Mononuclear cell (primary cell): ENCODE results near the gene MRPL49. TPM values are rescaled to one million over a fixed set of nuclear protein-coding genes. Genes with fewer than 3 reads are reported as not detected.
"Not testable (repeated sequence)": the region's sequence is repeated elsewhere in the genome, so short reads cannot be mapped to it uniquely, and the experiment has no call there.

Source experiments
- H3K27me3 ChIP-seq: 2 replicates; pipeline ENCODE4 v1.6.0; 2011; ENCODE audit warnings: low read length, control low read depth; ENCODE audit not compliant: insufficient read depth
- H3K4me1 ChIP-seq: 2 replicates; pipeline ENCODE4 v1.5.1; 2011; ENCODE audit warnings: mild to moderate bottlenecking, low read length, control low read depth; ENCODE audit not compliant: insufficient read depth
- H3K4me3 ChIP-seq: 2 replicates; pipeline ENCODE4 v1.5.1; 2011; ENCODE audit warnings: mild to moderate bottlenecking, low read length, moderate library complexity
- H3K9me3 ChIP-seq: 2 replicates; pipeline ENCODE4 v1.5.1; 2011; ENCODE audit warnings: low read depth, mild to moderate bottlenecking, control low read depth, low read length
- total RNA-seq: library from RNA; depleted of rRNA; stranded (reverse); fragments of >200 nt; gene quantifications from one replicate; pipeline ENCODE4 v1.2.3, GENCODE V29; 2012

MRPL49 gene
- total RNA-seq, 1 donor: 40.7 TPM

DNA sequence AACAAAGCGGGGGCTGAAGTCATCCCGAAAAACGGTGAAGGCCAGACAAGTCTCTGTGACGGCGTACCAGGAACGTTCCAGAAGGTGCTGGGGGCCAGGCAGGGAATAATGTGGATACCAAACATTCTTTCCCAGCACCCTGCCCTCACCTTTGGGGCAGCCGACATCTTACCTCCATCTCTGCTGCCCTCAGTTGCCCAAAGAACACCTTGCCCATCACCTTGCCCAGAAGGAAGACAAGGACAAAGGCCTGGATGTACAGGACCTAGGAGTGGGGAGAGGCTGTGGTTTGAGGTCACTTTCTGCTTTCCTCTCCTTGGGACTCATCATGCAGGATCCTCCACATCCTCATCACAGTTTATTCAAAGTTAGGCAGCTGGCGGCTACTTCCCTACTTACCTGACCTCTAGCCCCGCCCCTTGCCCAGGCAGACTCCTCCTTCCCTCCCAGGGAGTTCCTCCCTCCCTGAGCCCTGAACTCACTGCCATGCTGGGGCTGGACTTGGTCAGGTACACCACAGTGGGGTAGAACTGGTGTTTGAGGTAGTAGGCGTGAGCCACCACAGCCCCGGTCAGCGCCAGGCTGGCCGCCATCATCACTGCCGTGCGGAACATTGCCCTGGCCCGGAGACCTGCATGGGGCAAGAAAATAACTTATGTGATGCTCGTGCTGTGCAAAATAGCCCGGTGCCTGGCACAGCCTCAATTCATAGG is 11.0 kb downstream of the MRPL49 start:
- peaks cover 48% of the 10 kb centered on the region for H3K4me1 ChIP-seq
- H3K9me3 ChIP-seq: no peaks in the 10 kb centered on the region
- no peaks in the 10 kb centered on the region for H3K27me3 ChIP-seq
- H3K4me3 ChIP-seq: peak overlapping the region; percentile 71

DNA sequence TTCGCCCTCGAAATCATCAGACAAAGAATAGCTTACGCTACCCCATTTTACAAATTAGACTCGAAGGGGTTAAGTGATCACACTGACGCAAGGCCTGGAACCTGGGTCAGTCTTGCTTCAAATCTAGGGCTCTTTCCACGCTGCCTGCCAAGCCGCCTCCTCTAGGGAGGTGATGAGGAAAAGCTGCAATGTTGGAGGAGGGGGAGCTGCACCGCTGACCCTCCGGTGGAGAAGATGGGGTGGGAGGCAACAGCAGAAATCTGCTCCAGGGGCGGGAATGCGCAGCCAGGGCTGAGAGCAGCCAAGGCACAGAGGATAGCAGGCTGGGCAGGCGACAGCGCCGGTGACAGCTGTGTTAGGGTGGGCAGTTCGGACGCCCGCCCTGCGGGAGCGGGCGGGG is 11.6 kb downstream of the MRPL49 start:
- Histone ChIP-seq H3K4me3 (peak overlapping the region; percentile 71), H3K27me3 (no peaks in the 10 kb centered on the region), H3K4me1 (peaks cover 48% of the 10 kb centered on the region), H3K9me3 (no peaks in the 10 kb centered on the region)

DNA sequence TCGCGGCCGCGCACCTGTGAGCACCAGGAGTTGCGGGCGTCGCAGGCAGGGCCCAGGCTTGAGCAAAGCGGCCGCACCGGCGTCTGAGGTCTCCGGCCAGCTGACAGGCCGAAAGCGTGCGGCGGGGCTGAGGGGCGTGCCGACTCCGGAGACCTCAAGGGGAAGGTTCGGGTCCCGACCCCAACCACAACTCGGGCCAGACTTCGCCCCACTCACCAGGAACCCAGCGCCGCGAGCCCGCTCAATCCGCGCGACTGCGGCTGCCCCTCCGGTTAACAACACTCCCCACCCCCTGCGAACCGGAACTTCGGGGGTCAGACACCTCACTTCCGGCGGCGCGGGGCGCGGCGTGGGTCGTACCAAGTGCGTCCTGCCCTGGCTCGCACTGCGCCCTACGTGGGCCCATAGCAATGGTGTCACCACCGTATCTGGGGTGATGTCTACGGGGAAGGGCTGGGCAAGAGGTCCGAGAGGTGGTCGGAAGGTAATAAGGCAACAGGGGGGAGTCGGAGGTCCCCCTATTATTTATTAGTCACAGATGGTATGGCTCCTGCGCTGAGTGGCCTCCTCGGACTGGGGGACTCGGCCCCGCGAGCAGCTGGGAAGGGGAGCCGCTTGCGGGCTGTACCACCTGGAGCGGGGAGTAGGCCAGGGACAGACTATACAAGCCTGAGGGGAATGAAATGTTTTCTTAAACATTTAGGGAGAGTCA is 12.3 kb downstream of the MRPL49 start, which contains the start of gene SYVN1:
Gene SYVN1, minus strand, starts transcription at position 280 of the 712 bp plus-strand sequence. CDS start 918 bp downstream, outside the sequence.
- H3K27me3 ChIP-seq: no peaks in the 10 kb centered on the region
- H3K4me1 ChIP-seq: peaks cover 48% of the 10 kb centered on the region
- H3K9me3 ChIP-seq: no peaks in the 10 kb centered on the region
- H3K4me3 ChIP-seq: peak within 1 kb of the TSS; percentile 71

DNA sequence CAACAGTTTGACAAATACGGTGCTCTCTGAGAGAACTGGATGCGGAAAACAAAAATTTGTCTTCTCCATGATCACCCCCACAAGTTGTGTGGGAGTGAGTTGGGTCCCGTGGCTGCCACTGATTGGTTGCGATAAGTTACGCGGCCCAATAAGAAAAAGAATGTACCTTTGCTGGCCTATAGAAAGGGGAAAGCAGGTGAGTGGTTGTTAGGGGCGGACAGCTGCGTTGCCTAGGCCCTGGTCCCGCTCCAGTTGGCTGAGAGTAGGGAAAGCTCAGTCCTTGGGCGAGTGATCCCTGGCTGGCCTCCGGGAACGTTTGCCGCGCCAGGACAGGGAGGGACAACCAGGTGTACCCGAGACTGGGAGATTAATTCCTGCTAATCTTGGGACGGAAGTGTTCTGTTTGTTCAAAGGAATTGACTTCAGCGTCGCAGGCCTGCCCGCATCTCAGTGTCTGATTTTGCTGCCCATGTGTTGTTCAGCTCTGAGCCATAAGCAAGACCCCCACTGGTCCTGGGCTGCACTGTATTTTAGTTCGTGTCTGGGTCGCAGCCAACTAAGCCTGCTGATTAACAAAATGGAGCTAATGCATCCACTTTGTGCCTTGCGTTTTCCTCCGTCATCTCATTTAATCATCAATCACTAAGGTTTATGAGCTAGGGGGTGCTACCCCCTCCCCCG is 13.0 kb downstream of the MRPL49 start:
- Histone ChIP-seq H3K4me1 (peaks cover 48% of the 10 kb centered on the region), H3K27me3 (no peaks in the 10 kb centered on the region), H3K9me3 (no peaks in the 10 kb centered on the region), H3K4me3 (peak overlapping the region; percentile 71)

DNA sequence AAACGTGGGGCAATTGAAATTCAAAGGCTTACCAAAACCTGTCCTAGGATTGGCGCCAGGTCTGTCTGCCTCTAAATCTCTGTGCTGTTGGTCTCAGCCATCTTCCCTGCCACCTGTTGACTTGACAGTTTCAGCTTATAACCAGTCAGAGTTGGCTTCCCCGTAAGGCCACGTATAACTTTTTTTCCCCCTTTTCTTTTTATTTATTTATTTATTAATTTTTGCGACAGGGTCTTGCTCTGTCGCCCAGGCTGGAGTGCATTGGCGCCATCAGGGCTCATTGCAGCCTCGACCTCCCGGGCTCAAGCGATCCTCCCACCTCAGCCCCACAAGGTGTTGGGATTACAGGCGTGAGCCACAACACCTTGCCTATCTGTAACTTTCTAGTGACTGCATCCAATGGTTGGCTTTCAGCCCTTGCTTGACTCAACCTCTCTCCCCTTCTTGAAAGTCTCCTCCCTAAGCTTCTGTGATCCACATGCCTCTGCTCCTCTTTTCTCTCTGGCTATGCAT is 13.6 kb downstream of the MRPL49 start:
- H3K9me3 ChIP-seq: no peaks in the 10 kb centered on the region
- no peaks in the 10 kb centered on the region for H3K27me3 ChIP-seq
- H3K4me3 ChIP-seq: peak overlapping the region; percentile 71
- H3K4me1 ChIP-seq: peaks cover 47% of the 10 kb centered on the region

DNA sequence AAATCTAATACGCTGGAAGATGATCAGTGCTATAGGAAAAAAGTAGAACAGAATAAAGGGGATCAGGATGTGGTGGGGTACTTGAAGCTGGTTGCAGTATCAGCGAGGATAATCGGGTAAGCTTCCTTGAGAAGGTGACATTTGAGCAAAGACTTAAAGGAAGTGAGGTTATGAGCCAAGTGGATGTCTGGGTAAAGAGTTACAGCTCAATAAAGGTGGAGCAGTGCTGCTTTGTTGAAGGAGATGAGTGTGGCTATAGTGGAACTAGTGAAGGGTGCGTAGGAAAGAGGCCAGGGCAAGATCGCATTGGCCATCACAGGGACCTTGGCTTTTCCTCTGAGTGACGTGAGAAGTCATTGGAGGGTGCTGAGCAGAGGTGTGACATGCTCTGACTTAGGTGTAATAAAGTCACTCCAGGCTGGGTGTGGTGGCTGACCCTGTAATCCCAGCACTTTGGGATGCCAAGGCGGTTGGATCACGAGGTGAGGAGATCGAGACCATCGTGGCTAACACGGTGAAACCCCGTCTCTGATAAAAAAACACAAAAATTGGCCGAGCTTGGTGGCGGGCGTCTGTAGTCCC is 14.5 kb downstream of the MRPL49 start:
- no peaks in the 10 kb centered on the region for H3K27me3 ChIP-seq
- no peaks in the 10 kb centered on the region for H3K9me3 ChIP-seq
- no peak overlapping the region for H3K4me3 ChIP-seq
- peaks cover 39% of the 10 kb centered on the region for H3K4me1 ChIP-seq

DNA sequence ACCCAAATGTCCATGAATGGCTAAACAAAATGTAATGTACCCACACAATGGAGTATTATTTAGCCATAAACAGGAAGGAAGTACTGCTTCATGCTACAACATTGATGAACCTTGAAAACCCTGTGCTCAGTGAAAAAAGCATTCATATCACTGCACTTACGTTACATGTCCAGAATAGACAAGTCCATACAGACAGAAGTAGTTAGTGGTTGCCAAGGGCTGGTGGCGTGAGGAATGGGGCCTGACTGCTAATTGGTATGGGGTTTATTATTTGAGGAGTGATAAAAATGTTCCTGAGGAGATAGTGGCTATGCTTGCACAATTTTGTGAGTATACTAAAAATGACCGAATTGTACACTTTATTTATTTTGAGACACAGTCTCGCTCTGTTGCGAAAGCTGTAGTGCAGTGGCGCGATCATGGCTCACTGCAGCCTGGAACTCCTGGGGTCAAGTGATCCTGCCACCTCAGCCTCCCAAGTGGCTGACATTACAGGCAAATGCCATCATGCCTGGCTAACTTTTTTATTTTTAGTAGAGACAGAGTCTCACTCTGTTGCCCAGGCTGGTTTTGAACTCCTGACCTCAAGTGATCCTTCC is 19.9 kb downstream of the MRPL49 start:
- no peaks in the 10 kb centered on the region for H3K9me3 ChIP-seq
- no peak overlapping the region for H3K4me3 ChIP-seq
- no peaks in the 10 kb centered on the region for H3K27me3 ChIP-seq
- H3K4me1 ChIP-seq: peaks cover 10% of the 10 kb centered on the region

DNA sequence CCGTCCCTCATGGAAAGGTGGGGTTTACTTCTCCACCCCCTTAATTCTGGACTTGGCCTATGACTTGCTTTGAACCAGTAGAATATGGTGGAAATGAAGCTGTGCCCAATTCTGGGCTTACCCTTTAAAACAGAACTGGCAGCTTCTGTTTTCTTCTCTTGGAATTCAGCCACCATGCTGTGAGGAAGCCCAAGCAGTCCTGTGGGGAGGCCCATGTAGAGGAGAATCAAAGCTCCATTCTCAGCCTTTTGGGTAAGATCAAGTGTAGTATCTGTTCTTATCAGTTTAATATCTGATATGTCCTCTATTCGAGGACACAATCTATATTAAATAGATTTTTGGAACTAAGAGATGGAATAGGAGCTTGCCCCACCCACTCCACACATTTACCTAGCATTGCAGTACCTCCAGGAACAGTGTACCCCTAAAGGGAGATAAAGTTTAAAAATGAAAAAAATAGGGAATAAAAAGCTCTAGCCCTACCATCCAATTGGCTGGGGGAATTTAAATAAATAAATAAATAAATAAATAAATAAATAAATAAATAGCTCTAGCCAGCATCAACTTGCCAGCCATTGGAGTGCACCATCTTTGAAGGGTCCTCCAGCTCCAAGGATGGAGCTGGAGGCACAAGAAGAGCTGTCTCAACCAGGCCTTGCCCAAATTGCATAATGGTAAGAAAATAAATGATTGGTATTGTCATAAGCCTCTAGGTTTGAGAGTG is 25.4 kb downstream of the MRPL49 start:
- no peaks in the 10 kb centered on the region for H3K9me3 ChIP-seq
- peaks cover 42% of the 10 kb centered on the region for H3K4me1 ChIP-seq
- no peak overlapping the region for H3K4me3 ChIP-seq
- H3K27me3 ChIP-seq: no peaks in the 10 kb centered on the region

DNA sequence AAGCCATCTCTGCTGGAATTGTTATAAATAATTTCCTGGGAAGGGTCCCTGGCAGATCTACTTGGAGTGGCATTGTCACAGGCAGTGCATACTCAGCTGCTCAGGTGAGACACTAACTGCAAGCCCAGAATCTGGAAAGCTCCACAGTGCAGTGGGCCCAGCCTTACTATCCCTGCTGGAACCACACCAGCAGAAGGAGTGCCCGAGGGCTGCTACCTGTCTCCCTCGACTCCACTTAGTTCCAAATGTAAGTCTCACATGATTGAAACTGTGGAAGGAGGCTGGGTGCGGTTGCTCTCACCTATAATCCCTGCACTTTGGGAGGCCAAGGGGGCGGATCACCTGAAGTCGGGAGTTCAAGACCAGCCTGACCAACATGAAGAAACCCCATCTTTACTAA is 26.5 kb downstream of the MRPL49 start:
- Histone ChIP-seq H3K9me3 (no peaks in the 10 kb centered on the region), H3K27me3 (no peaks in the 10 kb centered on the region), H3K4me3 (no peak overlapping the region), H3K4me1 (peaks cover 47% of the 10 kb centered on the region)

DNA sequence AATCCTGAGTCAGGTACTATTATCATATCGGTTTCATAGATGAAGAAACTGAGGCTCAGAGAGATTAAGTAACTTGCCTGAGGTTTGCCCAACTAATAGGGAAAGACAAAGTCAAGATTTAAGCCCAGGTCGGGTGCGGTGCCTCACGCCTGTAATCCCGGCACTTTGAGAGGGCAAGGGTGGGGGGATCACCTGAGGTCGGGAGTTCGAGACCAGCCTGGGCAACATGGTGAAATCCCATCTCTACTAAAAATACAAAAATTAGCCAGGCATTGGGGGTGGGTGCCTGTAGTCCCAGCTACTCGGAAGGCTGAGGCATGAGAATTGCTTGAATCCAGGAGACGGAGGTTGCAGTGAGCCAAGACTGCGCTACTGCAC is 28.0 kb downstream of the MRPL49 start:
- H3K27me3 ChIP-seq, H3K9me3 ChIP-seq, H3K4me3 ChIP-seq: not testable (repeated sequence)
- peaks cover 47% of the 10 kb centered on the region for H3K4me1 ChIP-seq

DNA sequence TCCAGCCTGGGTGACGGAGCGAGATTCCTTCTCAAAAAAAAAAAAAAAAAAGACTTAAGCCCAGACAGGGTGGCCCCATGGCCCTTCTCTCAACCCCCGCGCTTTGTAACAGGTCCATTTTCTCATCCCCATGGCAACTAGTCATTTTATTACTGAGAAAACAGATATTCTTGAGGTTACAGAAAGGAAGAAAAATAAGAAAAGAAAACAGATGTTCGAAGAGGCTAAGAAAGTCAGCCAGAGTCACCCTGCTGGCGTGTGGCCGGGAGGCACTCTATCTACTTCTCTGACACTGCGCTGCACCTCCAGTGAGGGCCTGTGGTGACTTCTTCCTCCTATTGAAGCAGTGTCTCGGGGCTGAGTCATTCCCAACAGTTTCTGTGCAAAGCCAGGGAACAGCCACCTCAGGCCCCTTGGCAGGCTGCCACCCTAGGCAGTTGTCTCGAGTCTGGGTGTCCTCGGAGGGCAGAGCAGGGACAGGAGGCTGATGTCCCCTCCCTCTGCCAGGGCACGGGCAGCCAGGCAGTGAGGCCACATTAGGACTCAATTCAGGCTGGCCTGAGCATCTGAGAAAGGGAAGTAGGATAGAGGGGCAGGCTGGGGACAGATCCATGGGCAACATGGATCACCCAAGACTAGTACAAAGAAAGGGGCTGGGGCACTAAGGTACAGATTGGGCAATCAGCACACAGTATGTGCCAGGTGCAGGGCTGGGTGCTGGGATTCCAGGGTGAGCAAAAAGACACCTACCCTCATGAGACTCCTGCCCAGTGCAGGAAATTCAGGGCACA is 28.6 kb downstream of the MRPL49 start:
- H3K4me1 ChIP-seq: peaks cover 47% of the 10 kb centered on the region
- H3K4me3 ChIP-seq: no peak overlapping the region
- H3K27me3 ChIP-seq: no peaks in the 10 kb centered on the region
- no peaks in the 10 kb centered on the region for H3K9me3 ChIP-seq

DNA sequence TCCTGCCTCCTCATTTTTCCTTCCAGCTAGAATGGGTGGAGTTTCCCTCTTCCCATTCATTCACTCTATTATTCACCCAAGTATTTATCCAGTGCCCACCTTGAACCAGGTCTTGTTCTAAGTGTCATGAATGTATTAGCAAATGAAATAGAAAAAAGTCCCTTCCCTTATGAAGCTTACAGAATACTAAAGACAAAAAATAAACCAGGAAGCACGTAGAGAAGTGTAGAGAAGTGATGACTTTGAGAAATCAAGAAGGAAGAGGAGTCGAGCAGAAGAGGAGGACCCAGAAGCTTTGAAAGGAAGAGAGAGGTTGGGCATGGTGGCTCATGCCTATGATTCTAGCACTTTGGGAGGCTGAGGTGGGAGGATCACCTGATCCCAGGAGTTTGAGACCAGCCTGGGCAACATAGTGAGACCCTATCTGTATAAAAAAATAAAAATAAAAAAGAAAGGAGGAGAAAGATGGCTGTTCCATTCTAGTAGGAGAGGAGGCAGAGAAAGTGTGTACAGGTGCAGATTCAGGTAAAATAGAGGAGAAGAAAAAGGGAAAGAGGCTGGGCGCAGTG is 29.3 kb downstream of the MRPL49 start:
- Histone ChIP-seq H3K9me3 (no peaks in the 10 kb centered on the region), H3K4me1 (peaks cover 44% of the 10 kb centered on the region), H3K27me3 (no peaks in the 10 kb centered on the region), H3K4me3 (no peak overlapping the region)

DNA sequence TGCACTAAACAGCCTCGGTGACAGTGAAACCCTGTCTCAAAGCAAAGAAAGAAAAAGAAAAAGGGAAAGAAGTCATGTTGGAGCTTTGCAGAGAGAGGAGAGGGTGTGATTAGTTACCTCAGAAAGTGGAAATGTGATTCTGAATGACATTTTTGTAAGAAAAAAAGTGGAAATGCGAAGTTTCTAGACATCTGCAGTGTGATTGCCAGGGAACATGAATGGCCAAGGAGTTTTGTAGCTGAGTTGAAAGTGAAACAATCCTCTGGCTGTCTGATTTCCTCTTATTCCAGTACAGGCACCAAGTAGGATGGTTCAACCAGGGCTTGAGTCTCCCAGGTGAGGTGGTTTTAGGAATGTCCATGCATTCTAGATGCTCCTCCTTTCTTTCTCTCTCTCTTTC is 30.0 kb downstream of the MRPL49 start:
- Histone ChIP-seq H3K9me3 (no peaks in the 10 kb centered on the region), H3K4me1 (peaks cover 46% of the 10 kb centered on the region), H3K4me3 (no peak overlapping the region), H3K27me3 (no peaks in the 10 kb centered on the region)
